Brain pericyte (primary cell): Measurements from ENCODE around the gene GLRX3.

Source experiments
- DNase-seq: peaks from one replicate; pipeline ENCODE4 v3.0.0-alpha.2; 2012; ENCODE audit warnings: low read depth, low spot score

Gene GLRX3

DNA sequence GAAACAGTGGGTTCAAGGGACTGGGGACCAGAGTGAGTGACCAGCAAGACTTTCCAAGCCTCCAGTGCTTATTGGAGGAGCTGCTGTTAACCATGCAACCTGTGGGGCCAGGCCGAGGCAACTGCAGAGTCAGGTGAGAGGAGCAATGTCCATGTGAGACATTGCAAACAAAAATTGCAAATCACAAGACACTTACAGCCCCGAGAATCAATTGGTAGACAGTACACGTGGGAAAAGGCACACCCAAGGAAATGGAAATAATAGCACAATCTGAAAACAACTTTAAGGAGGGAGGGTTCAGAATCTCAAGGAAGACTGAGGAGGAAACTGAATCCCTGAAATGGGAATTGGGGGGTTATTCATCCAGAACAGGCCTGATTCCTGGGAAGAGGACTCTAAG lies 72.6 kb downstream of the GLRX3 start:
- DNase-seq = no peak

DNA sequence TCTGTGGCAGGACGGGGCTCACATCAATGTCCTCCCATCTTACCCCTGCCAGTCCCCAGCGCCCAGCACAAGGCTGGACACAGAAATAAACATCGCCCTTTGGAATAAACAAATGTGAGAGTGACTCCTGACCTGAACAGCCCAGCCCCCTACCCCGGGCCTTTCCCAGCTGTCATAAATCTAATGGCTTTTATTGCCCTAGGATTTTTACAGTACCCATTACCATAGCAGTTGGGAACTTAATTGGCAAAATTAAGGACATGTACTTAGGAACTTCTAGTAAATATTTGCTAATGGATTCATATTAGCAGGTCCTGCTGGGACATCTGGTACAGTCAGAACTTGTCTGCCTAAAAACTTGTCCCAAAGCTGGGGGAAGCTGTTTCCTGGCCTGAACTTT lies 76.6 kb downstream of the GLRX3 start:
- no peak for DNase-seq

DNA sequence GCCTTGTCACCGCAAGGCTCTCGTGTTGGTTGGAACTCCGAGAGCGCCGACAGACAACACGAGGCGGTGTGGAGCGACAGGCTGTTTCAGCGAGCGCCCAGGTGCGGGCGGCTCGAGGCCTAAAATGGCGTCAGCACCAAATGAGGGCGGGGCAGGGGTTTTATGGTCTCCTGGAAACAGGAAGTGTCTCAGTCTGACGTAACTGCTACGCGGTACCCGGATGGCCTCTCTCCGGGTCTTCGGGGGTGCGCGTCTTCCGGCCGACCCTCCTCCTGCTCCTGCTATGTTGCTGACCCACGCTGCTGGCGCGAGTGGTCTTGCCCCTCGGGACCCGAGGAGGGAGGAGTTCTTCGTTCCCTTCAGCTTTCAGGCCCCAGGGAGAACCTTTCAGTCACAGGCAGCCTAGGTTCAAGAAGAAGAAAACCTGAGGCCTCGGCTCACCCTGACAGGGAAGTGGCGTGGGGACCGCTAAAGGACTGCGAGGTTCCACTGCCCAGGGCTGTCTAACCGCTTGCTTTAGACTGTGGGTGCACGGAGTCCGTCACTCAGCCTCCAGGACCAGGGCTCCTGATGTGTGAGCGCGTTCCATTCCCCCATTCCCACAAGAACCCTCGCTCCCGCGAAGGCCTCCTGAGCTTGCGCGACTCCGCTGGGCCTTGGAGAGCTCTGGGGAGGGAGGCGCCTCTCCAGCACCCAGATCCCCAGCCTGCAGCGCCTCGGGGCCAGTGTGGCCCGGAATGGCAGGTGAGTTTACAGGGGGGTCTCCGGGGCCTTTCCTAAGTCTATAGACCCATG lies 77.3 kb downstream of the GLRX3 start:
- DNase-seq = no peak

DNA sequence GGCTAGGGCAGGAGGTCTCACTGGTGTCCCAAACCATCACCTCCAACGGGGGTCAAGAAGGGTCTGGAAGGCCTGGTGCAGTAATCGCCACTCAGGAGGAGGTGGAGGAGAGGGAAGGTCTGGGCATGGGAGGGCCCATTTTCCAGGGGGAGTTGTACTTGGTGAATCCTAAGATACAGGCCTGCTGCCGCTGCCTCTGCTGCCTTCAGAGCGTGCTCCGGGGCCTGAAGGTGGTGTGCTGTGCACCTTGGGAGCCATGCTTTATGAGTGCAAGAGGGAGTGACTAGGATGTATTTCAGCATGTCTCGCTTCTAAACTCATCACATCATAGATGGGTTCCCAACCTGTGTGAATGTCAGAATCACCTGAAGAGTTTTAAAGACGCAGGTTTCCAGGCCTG lies 78.2 kb downstream of the GLRX3 start:
- no peak for DNase-seq

DNA sequence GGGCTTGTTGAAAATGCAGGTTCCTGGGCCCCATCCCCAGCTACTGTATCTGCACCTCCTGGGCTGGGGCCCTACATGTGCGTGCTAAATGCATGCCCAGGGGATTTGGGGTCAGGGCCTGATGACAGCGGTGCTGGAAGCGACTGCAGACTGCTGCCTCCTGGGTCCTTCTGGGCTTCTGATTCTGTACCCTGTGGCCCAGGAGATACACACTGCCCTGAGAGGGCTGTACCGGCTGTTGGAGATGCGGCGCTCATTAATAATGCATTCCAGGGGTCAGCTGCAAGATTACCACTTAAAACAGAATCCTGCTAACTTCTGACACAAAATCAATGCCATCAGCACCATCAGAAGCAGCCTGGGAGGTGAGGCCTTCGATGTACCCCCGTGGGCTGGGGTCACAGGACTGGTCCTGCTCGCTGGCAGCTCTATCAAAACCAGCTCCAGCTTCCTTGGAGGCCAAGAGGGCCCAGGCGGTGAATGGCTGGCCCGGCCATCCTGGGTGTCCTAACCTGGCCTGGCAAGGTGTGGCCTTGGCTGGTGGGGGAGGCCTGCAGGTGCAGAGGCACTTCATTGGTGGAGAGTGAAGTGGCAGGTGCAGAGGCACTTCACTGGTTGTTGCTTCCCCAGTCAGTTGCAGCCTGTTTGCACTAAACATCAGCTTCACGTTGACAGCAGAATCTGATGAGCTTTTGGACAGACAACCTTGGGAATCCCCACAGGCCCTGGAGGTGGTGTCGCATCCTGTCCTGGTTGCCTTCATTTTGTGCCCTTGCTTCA lies 79.2 kb downstream of the GLRX3 start:
- DNase-seq = no peak

DNA sequence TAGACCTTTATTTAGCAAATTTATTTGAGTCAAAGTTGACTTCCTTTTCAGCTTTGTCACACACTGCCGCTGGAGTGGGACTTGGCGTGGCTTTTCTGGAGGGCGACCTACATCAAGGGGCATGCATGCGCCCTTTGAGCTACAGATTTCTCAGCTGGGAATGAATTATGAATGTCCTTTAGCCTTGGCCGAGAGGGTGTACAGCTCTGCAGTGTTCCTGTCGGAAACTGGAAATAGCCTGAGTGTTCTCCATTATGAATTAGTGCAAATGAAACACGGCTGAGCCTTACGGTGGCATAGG lies 79.7 kb downstream of the GLRX3 start:
- no peak for DNase-seq

DNA sequence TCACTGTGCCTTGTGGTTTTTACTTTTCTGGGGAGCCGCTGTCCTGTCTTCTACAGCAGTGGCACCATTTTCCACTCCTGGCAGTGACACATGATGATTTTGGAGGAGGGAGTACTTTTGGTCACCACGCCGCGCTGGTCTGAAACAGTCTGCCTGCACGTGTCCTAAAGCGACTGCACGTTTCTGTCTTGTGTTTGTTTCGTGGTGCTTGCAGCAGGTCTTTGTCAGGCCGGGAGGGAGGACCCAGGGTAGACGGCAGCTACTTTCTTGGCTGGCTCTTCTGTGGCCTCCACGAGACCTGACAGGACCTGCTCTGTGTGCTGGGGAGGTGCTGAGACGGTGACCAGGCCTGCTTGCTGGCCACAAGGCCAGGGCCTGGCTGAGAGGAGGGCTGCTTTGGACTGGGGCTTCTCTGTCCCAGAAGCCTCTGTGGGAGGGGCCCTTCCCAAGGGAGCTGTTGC lies 82.0 kb downstream of the GLRX3 start:
- no peak for DNase-seq

DNA sequence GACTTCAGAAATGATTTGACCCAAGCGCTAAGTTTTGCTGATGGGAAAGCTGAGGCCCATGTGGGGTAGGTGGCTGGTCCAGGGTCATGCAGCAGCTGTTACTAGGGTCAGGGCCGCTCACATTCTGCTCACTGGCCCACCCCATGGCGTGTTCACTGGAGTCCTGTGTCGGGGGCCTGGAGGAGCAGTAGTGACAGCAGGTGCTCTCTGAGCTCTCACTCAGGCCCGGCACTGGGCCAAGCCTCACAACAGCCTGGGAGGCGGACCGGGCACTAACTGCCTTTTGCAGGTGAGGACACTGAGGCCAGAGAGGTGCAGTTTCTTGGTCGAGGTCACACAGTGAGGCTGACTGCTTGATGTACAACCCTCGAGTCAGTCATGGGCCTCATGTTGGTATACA lies 82.7 kb downstream of the GLRX3 start:
- no peak for DNase-seq

DNA sequence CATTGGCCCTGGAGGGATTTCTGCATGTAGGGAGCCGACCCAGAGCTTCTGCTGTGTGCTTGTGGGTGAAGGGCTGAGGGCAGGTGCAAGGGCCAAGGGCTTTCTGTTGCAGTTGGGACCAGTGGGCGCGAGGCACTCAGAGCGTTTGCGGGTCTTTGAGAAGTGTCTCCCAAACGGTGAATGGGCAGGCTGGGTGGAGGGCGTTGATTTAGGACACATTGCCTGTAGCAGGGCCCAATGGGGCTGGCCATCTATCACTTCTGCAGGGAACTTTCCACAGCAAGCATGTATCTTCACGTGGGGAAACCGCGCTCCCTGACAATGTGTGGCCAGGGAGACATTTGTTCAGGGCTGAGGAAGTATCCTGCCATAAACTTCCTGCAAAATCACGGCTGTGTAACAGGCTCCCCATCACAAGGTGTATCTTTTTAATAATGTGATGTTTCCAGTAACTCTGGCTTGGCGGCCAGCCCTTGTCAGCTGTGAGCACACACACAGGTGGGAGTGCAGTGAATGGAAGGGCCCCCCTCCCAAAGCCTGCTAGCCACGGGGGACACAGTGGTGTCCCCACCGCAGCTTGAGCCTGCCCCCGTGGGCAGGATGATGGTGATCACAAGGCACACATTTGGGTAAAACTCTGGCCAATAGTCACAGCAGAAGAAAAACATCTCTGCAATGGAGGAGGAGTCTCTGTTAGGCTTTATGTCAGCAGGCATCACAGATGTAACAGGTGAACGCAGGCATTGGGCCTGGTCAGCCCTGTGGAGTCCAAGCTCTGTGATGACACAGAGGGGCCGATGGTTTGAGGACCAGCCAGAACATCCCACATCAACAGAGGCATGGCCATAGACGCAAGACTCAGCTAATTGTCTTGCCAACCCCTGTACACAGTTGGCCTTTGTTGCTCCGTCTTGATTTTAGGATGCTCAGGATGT lies 84.3 kb downstream of the GLRX3 start:
- no peak for DNase-seq

DNA sequence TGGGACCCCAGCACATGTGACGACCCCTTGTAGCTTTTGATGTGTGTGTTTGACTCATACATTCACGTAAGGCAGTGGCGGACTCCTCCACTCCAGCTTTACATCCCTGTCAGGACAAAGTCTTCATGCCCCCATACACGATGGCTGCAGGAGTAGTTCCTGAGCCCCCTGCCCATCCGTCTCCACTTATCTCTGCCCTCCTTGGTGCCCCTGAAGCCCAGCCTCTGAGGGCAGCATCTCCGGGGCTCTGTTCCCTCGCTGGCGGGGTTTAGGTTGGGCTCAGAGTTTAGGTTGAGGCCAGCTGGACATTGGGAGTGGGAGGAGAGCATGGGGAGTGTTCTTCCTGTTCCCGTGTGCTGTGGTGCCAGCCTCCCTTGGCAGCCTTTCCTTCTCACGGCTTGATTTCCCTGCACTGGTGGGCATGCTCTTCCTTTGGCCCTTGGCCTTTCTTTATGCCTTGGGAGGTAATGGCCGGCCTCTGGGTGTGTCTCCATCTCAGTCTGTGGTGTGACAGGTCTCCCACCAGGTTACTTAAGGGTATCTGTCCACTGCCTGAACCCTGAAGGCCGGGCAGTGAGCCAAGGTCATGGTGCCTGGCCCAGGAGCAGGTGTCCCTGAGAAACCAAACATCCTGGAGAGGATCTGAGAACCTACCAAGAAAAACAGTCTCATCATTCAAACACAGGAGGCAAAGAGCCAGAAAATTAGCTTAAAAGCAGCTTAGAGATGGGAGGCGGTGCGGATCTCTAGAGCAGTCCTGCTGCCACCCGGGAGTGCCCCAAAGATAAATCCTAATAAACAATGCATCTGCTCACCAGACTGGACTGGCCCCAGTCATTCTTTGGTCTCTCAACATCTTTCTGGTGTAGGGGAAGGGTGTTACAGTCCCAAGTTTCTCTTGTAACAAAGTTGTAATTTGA lies 85.5 kb downstream of the GLRX3 start:
- DNase-seq = no peak

DNA sequence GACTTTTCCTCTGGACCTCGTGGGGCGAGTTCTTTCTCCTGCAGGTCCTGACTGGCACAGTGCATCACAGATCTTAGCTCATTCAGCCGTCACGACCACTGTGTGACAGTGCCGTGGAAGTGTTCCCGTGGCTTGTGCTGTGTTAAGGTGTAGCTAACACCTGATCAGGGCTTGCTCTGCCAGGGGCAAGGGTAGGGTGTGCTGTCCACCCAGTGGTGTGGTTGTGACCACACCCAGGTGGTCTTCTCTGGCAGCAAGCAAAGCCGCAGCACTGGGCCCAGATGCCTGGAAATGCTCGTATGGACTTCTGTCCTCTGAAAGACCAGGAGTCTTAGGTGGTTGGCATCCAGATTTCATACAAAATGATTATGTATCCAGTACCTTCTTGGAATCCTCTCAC lies 86.2 kb downstream of the GLRX3 start:
- no peak for DNase-seq

DNA sequence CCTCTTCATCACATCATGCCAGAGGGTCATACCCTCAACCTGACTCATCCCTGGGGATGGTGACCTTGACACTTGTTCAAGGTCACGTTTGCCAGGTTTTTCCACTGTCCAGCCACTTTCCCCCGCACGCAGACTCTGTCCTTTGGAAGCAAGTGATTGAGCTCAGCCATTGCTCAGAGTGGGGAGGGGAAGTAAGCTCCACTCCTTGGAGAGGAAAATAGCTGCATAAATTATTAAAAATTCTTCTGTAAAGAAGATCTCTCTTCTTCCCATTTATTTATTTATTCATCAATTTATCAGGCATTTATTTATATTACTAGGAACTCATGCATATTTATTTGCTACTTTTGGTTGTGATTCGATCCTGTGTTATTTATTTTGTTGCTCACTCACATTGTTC lies 88.0 kb downstream of the GLRX3 start:
- DNase-seq = no peak

DNA sequence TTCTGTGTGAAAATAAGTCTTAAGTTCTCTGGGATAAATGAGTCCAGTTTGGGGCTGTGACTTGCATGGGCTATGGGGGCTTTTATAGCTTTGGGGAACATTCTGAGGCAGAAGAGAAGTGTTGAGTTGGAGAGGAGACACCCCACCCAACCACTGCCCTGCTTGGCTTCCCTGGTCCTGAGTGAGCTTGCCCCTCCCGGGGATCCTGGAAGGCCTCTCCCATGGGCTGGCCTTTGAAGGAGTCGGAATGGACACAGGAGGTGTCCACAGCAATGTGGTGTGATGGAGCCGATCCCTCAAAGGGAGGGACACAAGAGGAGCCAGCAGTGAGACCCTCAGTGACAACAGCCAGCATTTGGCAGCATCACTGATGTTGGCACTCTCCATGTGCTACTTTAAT lies 89.8 kb downstream of the GLRX3 start:
- DNase-seq = no peak

DNA sequence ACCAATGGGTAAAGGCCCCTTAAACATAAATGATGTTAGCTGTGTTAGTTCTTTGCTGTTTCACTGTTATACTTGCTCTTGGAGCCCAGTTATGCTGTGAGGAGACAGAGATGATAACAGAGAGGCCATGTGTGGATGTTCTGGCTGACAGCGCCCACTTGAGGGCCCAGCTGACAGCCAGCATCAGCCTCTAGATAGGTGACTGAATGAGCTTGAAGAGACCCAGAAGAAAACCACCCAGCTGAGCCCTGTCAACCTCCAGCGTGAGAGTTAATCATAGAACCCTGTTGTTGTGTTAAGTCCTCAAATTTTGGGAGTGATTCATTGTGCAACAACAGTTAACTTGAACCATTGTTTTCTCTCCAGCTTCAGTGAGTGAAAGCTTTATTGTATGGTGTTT lies 91.7 kb downstream of the GLRX3 start:
- no peak for DNase-seq
